Esophagus muscularis mucosa (tissue), 3 donors: ENCODE measurements around the gene LRRC72.

Source experiments
- POLR2A ChIP-seq: fragments of 450-650 bp; IDR thresholded peaks from one replicate; pipeline ENCODE4 v1.6.1; 2017; ENCODE audit warnings: antibody characterized with exemption, moderate library complexity, mild to moderate bottlenecking, low read depth
- POLR2AphosphoS5 ChIP-seq, 2 donors: sonication (generic); formaldehyde crosslinking; IDR thresholded peaks; one replicate each; pipeline ENCODE4 v1.6.1; 2017; ENCODE audit warnings: antibody characterized with exemption in 2 of 2
- TF ChIP-seq, protein P1 (sequence below), 3 experiments: fragments of 200-600 bp in 2 of 3; fragments of 450-650 bp in 1 of 3; sonication (generic) in 2 of 3; IDR thresholded peaks; one replicate each; pipeline ENCODE4 v1.5.1; 2017 to 2019; ENCODE audit warnings: antibody characterized with exemption in 3 of 3, mild to moderate bottlenecking in 2 of 3, moderate library complexity in 1 of 3

GRCh38 chr7:16479591-16479990 lies 47.0 kb upstream of the LRRC72 start:
- TF ChIP-seq, protein P1, sequence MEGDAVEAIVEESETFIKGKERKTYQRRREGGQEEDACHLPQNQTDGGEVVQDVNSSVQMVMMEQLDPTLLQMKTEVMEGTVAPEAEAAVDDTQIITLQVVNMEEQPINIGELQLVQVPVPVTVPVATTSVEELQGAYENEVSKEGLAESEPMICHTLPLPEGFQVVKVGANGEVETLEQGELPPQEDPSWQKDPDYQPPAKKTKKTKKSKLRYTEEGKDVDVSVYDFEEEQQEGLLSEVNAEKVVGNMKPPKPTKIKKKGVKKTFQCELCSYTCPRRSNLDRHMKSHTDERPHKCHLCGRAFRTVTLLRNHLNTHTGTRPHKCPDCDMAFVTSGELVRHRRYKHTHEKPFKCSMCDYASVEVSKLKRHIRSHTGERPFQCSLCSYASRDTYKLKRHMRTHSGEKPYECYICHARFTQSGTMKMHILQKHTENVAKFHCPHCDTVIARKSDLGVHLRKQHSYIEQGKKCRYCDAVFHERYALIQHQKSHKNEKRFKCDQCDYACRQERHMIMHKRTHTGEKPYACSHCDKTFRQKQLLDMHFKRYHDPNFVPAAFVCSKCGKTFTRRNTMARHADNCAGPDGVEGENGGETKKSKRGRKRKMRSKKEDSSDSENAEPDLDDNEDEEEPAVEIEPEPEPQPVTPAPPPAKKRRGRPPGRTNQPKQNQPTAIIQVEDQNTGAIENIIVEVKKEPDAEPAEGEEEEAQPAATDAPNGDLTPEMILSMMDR (IDR thresholded peaks at IDR 0.05) = no peak
- TF ChIP-seq POLR2A = no peak
- no peak for TF ChIP-seq POLR2AphosphoS5 (IDR thresholded peaks at IDR 0.05)
